ENCODE measurements around the gene PRPSAP1. TPM values are rescaled to one million over a fixed set of nuclear protein-coding genes. Genes with fewer than 3 reads are reported as not detected.
A peak's percentile ranks its signal among the peaks of the same experiment; 100 is the strongest.

The PRPSAP1 gene
- total RNA-seq, 1 donor from 2014 or later: 41.2 TPM

DNA sequence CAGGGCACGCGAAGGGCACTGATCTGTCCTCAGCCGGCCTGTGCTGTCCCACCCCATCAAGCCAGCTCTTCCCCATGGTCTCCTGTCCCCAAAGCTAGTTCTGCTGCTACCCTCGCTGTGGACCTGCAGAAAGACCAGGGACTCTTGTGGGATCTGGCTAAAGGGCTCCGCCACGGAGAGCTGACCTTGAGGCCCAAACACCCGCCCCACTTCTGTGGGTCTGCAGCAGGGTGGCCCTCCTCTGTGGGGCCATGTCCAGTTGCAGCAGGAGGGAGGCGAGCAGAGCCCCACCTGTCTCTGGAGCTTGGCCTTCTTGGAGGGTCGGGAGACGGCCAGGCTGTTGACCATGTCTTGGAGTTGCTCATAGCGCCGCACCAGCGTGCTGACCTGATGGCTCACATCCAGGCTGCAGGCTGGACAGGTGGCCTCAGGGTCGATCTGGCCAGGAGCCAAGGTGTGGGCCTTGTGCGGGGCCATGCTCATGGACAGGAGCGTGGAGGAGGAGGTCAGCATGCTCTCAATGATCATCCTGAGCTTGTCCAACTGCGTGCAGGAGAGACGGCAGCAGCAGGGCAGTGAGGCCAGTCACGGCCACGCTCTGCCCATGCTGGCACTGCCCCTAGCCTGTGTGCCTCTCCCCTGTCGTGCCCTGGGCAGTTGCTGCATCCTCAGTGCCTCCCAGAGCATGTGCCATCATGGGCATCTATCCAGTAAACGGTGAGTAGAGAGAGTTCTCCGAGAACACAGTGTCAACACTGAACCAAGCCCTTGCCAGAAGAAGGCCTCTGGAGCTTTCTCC, 71.9 kb downstream of the PRPSAP1 start:
- Mint-ChIP-seq H3K36me3 (ENCODE audit: low read depth) (no peaks in the 10 kb centered on the region), H3K9me3 (no peaks in the 10 kb centered on the region), H3K4me1 (ENCODE audit: low read depth) (no peaks in the 10 kb centered on the region), H3K4me3 (no peak overlapping the region), H3K27ac (no peak overlapping the region), H3K27me3 (ENCODE audit: insufficient read depth) (no peaks in the 10 kb centered on the region)
- DNase-seq (ENCODE audit: low spot score): no peak
- intact Hi-C loops (cut with micrococcal nuclease): no loop called here

GRCh38 chr17:76280650-76281049, 73.1 kb downstream of the PRPSAP1 start:
- no peak overlapping the region for H3K27ac Mint-ChIP-seq

DNA sequence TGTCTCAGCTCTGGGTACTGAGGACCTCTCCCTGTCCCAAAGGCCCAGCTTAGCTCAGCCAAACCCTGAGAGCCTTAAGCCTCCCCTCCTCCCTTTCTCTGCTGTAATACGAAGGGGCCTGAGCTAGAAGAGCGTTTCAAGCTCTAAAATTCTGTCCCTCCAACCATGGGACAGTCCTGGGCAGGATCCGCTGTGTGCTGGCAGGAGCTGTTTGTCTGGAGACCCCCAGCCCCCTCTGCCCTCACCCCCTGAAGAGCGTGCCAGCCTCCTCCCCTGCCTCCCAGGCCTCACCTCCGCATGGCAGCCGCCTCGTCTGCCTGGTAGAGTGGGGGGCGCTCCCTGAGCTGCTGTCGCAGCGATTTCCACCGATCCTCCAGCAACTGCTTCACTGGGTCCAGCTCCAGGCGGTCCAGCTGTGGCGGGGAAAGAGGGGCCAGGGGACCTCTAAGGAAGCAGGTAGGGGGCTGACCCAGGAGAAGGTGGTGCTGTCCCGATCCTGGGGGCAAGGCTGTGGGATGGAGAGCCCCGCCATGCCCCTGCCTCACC, 73.9 kb downstream of the PRPSAP1 start:
- no peak for DNase-seq (ENCODE audit: low spot score)
- no peaks in the 10 kb centered on the region for H3K9me3 Mint-ChIP-seq
- H3K4me3 Mint-ChIP-seq: no peak overlapping the region
- H3K27me3 Mint-ChIP-seq (ENCODE audit: insufficient read depth): no peaks in the 10 kb centered on the region
- H3K36me3 Mint-ChIP-seq (ENCODE audit: low read depth): no peaks in the 10 kb centered on the region
- intact Hi-C loops (cut with micrococcal nuclease): loop anchor here (1.0 to 10.0 kb wide), 5 partner anchors 98 to 375 kb away; partner anchors contain the start of genes FOXJ1 and MRPL38
- H3K27ac Mint-ChIP-seq: no peak overlapping the region
- no peaks in the 10 kb centered on the region for H3K4me1 Mint-ChIP-seq (ENCODE audit: low read depth)

More at GRCh38 chr17:76280650-76281049, 73.1 kb downstream of the PRPSAP1 start:
- no peaks in the 10 kb centered on the region for H3K36me3 Mint-ChIP-seq (ENCODE audit: low read depth)
- no peak overlapping the region for H3K4me3 Mint-ChIP-seq
- DNase-seq (ENCODE audit: low spot score): no peak
- H3K4me1 Mint-ChIP-seq (ENCODE audit: low read depth): no peaks in the 10 kb centered on the region
- no peaks in the 10 kb centered on the region for H3K9me3 Mint-ChIP-seq
- no peaks in the 10 kb centered on the region for H3K27me3 Mint-ChIP-seq (ENCODE audit: insufficient read depth)
- intact Hi-C loops (cut with micrococcal nuclease): no loop called here

DNA sequence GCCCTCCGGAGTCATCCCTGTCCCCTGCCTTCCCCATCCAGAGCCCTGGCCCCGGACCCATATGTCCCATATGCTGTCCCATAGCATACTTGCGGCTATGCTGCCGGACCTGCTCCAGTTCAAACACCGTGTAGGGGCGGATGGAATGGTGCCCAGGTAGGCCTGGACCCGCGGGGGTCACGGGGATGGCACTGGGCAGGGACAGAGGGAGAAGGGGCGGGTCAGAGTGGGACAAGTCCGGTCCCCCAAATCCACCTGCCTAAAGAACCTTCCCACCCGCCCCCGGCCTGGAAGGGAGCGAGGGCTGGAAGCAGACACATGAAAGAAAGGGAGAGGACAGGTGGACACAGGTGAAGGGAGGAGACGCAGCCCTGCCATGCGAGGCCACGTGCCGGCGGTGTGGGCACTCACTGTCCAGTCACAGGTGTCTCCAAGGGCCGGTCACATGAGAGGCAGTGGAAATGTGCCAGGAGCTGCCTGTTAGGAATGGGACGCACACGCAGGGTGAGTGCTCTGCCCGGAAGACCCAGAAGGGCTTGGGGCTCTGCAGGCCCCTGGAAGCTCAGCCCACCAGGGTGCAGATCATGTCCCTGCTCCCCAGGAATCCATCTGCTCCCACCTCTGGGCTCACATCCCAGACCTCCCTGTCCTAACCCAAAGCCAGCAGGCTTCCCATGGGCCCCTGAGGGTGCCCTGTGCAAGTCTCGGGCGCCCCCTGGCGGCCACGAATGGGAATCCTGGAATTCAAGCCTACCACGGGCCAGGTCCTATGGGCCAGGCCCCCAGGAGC, 74.6 kb downstream of the PRPSAP1 start:
- Mint-ChIP-seq H3K4me3 (no peak overlapping the region), H3K27ac (no peak overlapping the region)

GRCh38 chr17:76278268-76278908, 75.3 kb downstream of the PRPSAP1 start:
- DNase-seq (ENCODE audit: low spot score): no peak
- Mint-ChIP-seq H3K4me3 (no peak overlapping the region), H3K4me1 (ENCODE audit: low read depth) (peaks cover 8% of the 10 kb centered on the region), H3K36me3 (ENCODE audit: low read depth) (no peaks in the 10 kb centered on the region), H3K9me3 (no peaks in the 10 kb centered on the region), H3K27me3 (ENCODE audit: insufficient read depth) (no peaks in the 10 kb centered on the region), H3K27ac (no peak overlapping the region)
- intact Hi-C loops (cut with micrococcal nuclease): loop anchor here (10.0 kb wide), 1 partner anchor 374 kb away; the partner anchor contains the start of gene MRPL38

More for the DNA sequence above, 74.6 kb downstream of the PRPSAP1 start:
- H3K27me3 Mint-ChIP-seq (ENCODE audit: insufficient read depth): no peaks in the 10 kb centered on the region
- peak; percentile 76 for DNase-seq (ENCODE audit: low spot score)
- H3K9me3 Mint-ChIP-seq: no peaks in the 10 kb centered on the region
- H3K36me3 Mint-ChIP-seq (ENCODE audit: low read depth): no peaks in the 10 kb centered on the region
- peaks cover under 1% of the 10 kb centered on the region for H3K4me1 Mint-ChIP-seq (ENCODE audit: low read depth)
- intact Hi-C loops (cut with micrococcal nuclease): loop anchor here (1.0 to 10.0 kb wide), 5 partner anchors 97 to 374 kb away; partner anchors contain the start of genes FOXJ1 and MRPL38

DNA sequence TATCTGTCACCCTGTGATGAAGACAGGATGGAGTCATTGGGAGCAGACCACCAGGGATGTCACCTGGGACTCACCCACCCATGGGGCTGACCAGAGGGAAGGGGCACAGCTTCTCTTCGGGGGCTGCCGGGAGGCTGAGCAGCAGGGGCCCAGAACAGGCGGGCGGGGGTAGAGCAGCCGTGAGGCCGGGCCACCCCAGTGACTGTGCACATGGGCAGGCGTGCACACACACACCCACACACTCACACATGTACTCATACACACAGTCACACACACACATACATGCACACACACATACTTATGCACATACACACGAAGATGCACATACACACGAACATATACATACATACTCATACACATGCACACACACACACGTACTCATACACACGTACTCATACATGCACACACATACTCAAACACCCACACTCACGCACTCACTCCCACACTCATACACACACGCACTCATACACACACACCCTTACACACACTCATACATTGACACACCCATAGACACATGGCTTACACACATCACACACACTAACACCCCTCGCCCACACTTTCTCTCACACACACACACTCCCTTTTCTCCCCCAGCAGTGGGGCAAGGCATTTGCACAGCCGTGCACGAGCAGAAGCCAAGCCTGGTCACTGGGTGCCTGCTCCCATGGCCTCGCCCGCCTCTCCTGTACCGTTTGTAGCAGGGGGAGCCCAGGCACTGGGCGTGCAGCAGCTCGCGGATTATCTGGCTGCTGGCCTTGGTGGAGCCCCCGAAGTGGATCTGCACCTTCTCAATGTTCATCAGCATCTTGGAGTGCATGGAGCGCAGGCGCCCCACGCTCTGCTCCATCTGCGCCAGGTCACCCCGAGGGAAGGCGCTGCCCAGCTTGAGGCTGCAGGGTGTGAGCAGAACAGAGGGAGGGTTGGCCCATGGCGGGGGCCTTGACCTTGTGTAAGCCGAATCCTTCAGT, 76.1 kb downstream of the PRPSAP1 start:
- no peaks in the 10 kb centered on the region for H3K27me3 Mint-ChIP-seq (ENCODE audit: insufficient read depth)
- intact Hi-C loops (cut with micrococcal nuclease): loop anchor here (10.0 kb wide), 1 partner anchor 373 kb away; the partner anchor contains the start of gene MRPL38
- no peak overlapping the region for H3K4me3 Mint-ChIP-seq
- peaks cover 14% of the 10 kb centered on the region for H3K4me1 Mint-ChIP-seq (ENCODE audit: low read depth)
- no peaks in the 10 kb centered on the region for H3K9me3 Mint-ChIP-seq
- peak overlapping the region; percentile 8 for H3K27ac Mint-ChIP-seq
- no peaks in the 10 kb centered on the region for H3K36me3 Mint-ChIP-seq (ENCODE audit: low read depth)
- DNase-seq (ENCODE audit: low spot score): no peak

GRCh38 chr17:76276461-76277299, 77.0 kb downstream of the PRPSAP1 start:
- no peaks in the 10 kb centered on the region for H3K27me3 Mint-ChIP-seq (ENCODE audit: insufficient read depth)
- no peak for DNase-seq (ENCODE audit: low spot score)
- intact Hi-C loops (cut with micrococcal nuclease): loop anchor here (10.0 kb wide), 1 partner anchor 372 kb away; the partner anchor contains the start of gene MRPL38
- H3K4me3 Mint-ChIP-seq: no peak overlapping the region
- no peaks in the 10 kb centered on the region for H3K9me3 Mint-ChIP-seq
- H3K27ac Mint-ChIP-seq: no peak overlapping the region
- H3K4me1 Mint-ChIP-seq (ENCODE audit: low read depth): peaks cover 14% of the 10 kb centered on the region
- H3K36me3 Mint-ChIP-seq (ENCODE audit: low read depth): no peaks in the 10 kb centered on the region

DNA sequence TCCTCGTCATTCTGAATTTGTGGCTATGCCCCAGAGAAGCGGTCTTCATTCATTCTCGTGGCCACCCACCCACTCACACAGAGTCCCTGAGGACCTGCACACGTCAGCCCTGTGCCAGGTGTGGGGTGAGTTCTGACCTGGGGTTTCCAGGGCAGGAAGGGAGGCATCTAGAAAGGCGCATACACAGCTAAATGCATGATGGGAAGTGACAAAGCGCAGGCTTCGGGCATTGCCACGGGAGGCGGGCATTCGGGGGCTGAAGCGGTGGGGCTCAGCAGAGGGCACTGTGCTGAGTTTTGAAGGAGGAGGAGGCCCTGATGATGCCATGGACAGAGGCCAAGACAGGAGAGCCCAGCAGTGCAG, 77.7 kb downstream of the PRPSAP1 start:
- H3K4me3 Mint-ChIP-seq: no peak overlapping the region
- peaks cover under 1% of the 10 kb centered on the region for H3K36me3 Mint-ChIP-seq (ENCODE audit: low read depth)

GRCh38 chr17:76275382-76276068, 78.2 kb downstream of the PRPSAP1 start:
- intact Hi-C loops (cut with micrococcal nuclease): loop anchor here (10.0 kb wide), 1 partner anchor 371 kb away; the partner anchor contains the start of gene MRPL38
- peaks cover 5% of the 10 kb centered on the region for H3K36me3 Mint-ChIP-seq (ENCODE audit: low read depth)
- no peak overlapping the region for H3K4me3 Mint-ChIP-seq
- H3K27me3 Mint-ChIP-seq (ENCODE audit: insufficient read depth): no peaks in the 10 kb centered on the region
- H3K4me1 Mint-ChIP-seq (ENCODE audit: low read depth): peaks cover 24% of the 10 kb centered on the region
- H3K9me3 Mint-ChIP-seq: no peaks in the 10 kb centered on the region
- DNase-seq (ENCODE audit: low spot score): no peak
- peak overlapping the region; percentile 55 for H3K27ac Mint-ChIP-seq

More for the DNA sequence above, 77.7 kb downstream of the PRPSAP1 start:
- Mint-ChIP-seq H3K27me3 (ENCODE audit: insufficient read depth) (no peaks in the 10 kb centered on the region), H3K4me1 (ENCODE audit: low read depth) (peaks cover 19% of the 10 kb centered on the region), H3K9me3 (no peaks in the 10 kb centered on the region), H3K27ac (peak overlapping the region; percentile 55)
- intact Hi-C loops (cut with micrococcal nuclease): loop anchor here (10.0 kb wide), 1 partner anchor 371 kb away; the partner anchor contains the start of gene MRPL38
- DNase-seq (ENCODE audit: low spot score): no peak

- Mint-ChIP-seq H3K36me3 (ENCODE audit: low read depth) (peaks cover 12% of the 10 kb centered on the region), H3K4me1 (ENCODE audit: low read depth) (peaks cover 31% of the 10 kb centered on the region), H3K4me3 (no peak overlapping the region), H3K27ac (peak overlapping the region; percentile 18), H3K27me3 (ENCODE audit: insufficient read depth) (no peaks in the 10 kb centered on the region), H3K9me3 (no peaks in the 10 kb centered on the region)
- intact Hi-C loops (cut with micrococcal nuclease): loop anchor here (10.0 kb wide), 1 partner anchor 370 kb away; the partner anchor contains the start of gene MRPL38
- no peak for DNase-seq (ENCODE audit: low spot score)
Observed at GRCh38 chr17:76274112-76274956, 79.4 kb downstream of the PRPSAP1 start.

Measured in activated T-helper 1 cell treated with anti-CD3 and anti-CD28 coated beads, Interleukin-12 subunit alpha, Interleukin-12 subunit beta, Interleukin-2, Interleukin-4 antibody, amounts not matched to agents 30 ng/mL and 10 ng/mL and 1 ng/mL, durations not matched to agents 14 hours and 24 hours and 36 hours (primary cell).